Kidney (tissue), 14 donors: ENCODE data around the gene MRPS24. TPM values are rescaled to one million over a fixed set of nuclear protein-coding genes. Genes with fewer than 3 reads are reported as not detected.

Experiments used
- DNase-seq, 5 donors: peaks; one replicate each; pipeline ENCODE4 v3.0.0-alpha.2; 2013 to 2020
- FAIRE-seq: peaks from 2 replicates; lab custom pipeline; 2012; peaks lifted over from hg19 to GRCh38; lab: Jason Lieb, UNC
- H3K27ac ChIP-seq, 2 donors: one replicate each; pipeline ENCODE4 v1.7.0; 2013; ENCODE audit warnings: low read depth in 2 of 2, low read length in 2 of 2, inconsistent platforms in 1 of 2
- H3K27me3 ChIP-seq: one replicate; pipeline ENCODE4 v1.7.1; 2013; ENCODE audit warnings: low read length, inconsistent platforms; ENCODE audit not compliant: control insufficient read depth, insufficient read depth
- H3K36me3 ChIP-seq, 3 donors: one replicate each; pipeline versions ENCODE4 v1.7.0 to v1.7.1; 2013; ENCODE audit warnings: low read length in 3 of 3, control low read depth in 1 of 3, inconsistent platforms in 1 of 3; ENCODE audit not compliant: insufficient read depth in 3 of 3, control insufficient read depth in 2 of 3
- H3K4me1 ChIP-seq, 3 donors: one replicate each; pipeline versions ENCODE4 v1.7.0 to v1.7.1; 2013; ENCODE audit warnings: low read length in 3 of 3, inconsistent platforms in 1 of 3, low read depth in 1 of 3; ENCODE audit not compliant: control insufficient read depth in 2 of 3, insufficient read depth in 2 of 3
- H3K4me3 ChIP-seq, 3 donors: one replicate each; pipeline versions ENCODE4 v1.7.0 to v1.8.1; 2013; ENCODE audit warnings: low read length in 3 of 3, control low read depth in 1 of 3, inconsistent platforms in 1 of 3
- H3K9ac ChIP-seq, 3 donors: one replicate each; pipeline versions ENCODE4 v1.7.0 to v1.7.1; 2013; ENCODE audit warnings: low read length in 3 of 3, control low read depth in 1 of 3, inconsistent platforms in 1 of 3
- H3K9me3 ChIP-seq, 3 donors: one replicate each; pipeline versions ENCODE4 v1.7.0 to v1.7.1; 2013; ENCODE audit warnings: low read length in 3 of 3, control low read depth in 1 of 3, inconsistent platforms in 1 of 3; ENCODE audit not compliant: control insufficient read depth in 2 of 3, insufficient read depth in 1 of 3
- CTCF ChIP-seq: IDR thresholded peaks from 3 replicates; pipeline ENCODE4 v1.5.1; 2012; ENCODE audit warnings: mild to moderate bottlenecking, moderate library complexity, borderline replicate concordance; ENCODE audit not compliant: insufficient read depth; ENCODE audit errors: extremely low read depth
- intact Hi-C: fragments of 100-400 bp; cut with DNase I; formaldehyde crosslinking; loops from one replicate; pipeline ENCODE4 v1.11.1; 2022
- polyA plus RNA-seq: library from polyadenylated mRNA; stranded (reverse); fragments of 350-450 nt; fragmentation: Illumina TruSeq; extraction: RNeasy Lipid Tissue Mini Kit (QIAGEN cat#74804); gene quantifications from one replicate; pipeline ENCODE4 v1.2.3, GENCODE V29; 2014; ENCODE audit warnings: low read depth, low replicate concordance; ENCODE audit not compliant: insufficient read depth
- total RNA-seq: library from RNA; stranded (reverse); fragmentation: NEBNext Ultra II Directional; extraction: Animal tissue kit (Norgen Biotek cat#: 25700); gene quantifications from one replicate; pipeline ENCODE4 v1.2.1, GENCODE V29; 2021
- donor health status: control.
- donor health status: control.
- donor health status: control.
- donor health status: control.
- donor health status: control.
- donor health status: DM: yes; HTN: yes; CAD: no.
- donor health status: Normal renal cell carcinoma (clear cell type).

MRPS24 gene
- total and polyA plus RNA-seq, 2 donors from 2014 or later, result 71.2 to 276 TPM

- intact Hi-C loops, result no loop called here
- Histone ChIP-seq H3K27me3 (no peaks in the 10 kb centered on the region), H3K9me3 (no peaks in the 10 kb centered on the region), H3K4me3 (no peak overlapping the region), H3K27ac (no peak overlapping the region), H3K9ac (no peak overlapping the region), H3K36me3 (peaks cover 5 to 12% (median 6%) of the 10 kb centered on the region in 3 donors), H3K4me1 (peaks cover 0 to 8% (median 0%) of the 10 kb centered on the region in 3 donors)
- DNase-seq, result no peak
- FAIRE-seq, result no peak
- TF ChIP-seq CTCF, result no peak
Observed at GRCh38 chr7:43864126-43864525, 5.2 kb downstream of the MRPS24 start.

- Histone ChIP-seq H3K4me1 (no peaks in the 10 kb centered on the region), H3K27me3 (no peaks in the 10 kb centered on the region), H3K27ac (no peak overlapping the region), H3K9me3 (no peaks in the 10 kb centered on the region), H3K4me3 (no peak overlapping the region), H3K9ac (no peak overlapping the region), H3K36me3 (no peaks in the 10 kb centered on the region)
- FAIRE-seq (no peak), DNase-seq (no peak)
- intact Hi-C loops, result no loop called here
- no peak for TF ChIP-seq CTCF
Observed at GRCh38 chr7:43856996-43857395, 12.3 kb downstream of the MRPS24 start.

GRCh38 chr7:43856316-43856715 is 13.0 kb downstream of the MRPS24 start:
- H3K4me3 ChIP-seq, result no peak overlapping the region
- H3K4me1 ChIP-seq, result no peaks in the 10 kb centered on the region
- TF ChIP-seq CTCF, result no peak
- no peaks in the 10 kb centered on the region for H3K36me3 ChIP-seq
- no peaks in the 10 kb centered on the region for H3K27me3 ChIP-seq
- intact Hi-C loops, result no loop called here
- FAIRE-seq (no peak), DNase-seq (no peak)
- no peak overlapping the region for H3K27ac ChIP-seq
- H3K9me3 ChIP-seq, result no peaks in the 10 kb centered on the region
- H3K9ac ChIP-seq, result no peak overlapping the region

- TF ChIP-seq CTCF, result no peak
- Histone ChIP-seq H3K9ac (no peak overlapping the region), H3K9me3 (no peaks in the 10 kb centered on the region), H3K36me3 (no peaks in the 10 kb centered on the region), H3K27me3 (no peaks in the 10 kb centered on the region), H3K27ac (no peak overlapping the region), H3K4me3 (no peak overlapping the region), H3K4me1 (no peaks in the 10 kb centered on the region)
- FAIRE-seq (no peak), DNase-seq (no peak)
- intact Hi-C loops, result no loop called here
Observed at GRCh38 chr7:43855176-43855575, 14.1 kb downstream of the MRPS24 start.
